Endothelial cell of umbilical vein (primary cell): ENCODE results near the gene COL28A1. TPM values are rescaled to one million over a fixed set of nuclear protein-coding genes. Genes with fewer than 3 reads are reported as not detected.

ENCODE experiments used
- BruUV-seq: library from RNA; stranded (reverse); fragments of 400-500 nt; replicated peaks from 2 replicates; lab custom pipeline; 2021; lab: Mats Ljungman, UMichigan
- CTCF ChIA-PET: fragments of 300-600, 350-600 bp; sonication (Branson Sonifier 250); formaldehyde crosslinking; loops from one replicate; lab custom pipeline; 2021; ENCODE audit warnings: antibody characterized with exemption, inconsistent platforms; lab: Charles Lee
- POLR2A ChIA-PET: fragments of 300-600, 350-600 bp; sonication (Branson Sonifier 250); formaldehyde crosslinking; loops from one replicate; lab custom pipeline; 2021; ENCODE audit warnings: antibody characterized with exemption, inconsistent platforms; lab: Charles Lee
- DNase-seq: peaks from one replicate; pipeline ENCODE4 v3.0.0-alpha.2; 2011; ENCODE audit warnings: low read depth, low spot score
- FAIRE-seq: peaks from 2 replicates; lab custom pipeline; 2011; peaks lifted over from hg19 to GRCh38; lab: Jason Lieb, UNC
- H2AFZ ChIP-seq: 2 replicates; pipeline ENCODE4 v1.6.0; 2012; ENCODE audit warnings: low read depth, low read length, control low read depth, inconsistent platforms
- H3K27ac ChIP-seq: 2 replicates; pipeline ENCODE4 v1.5.1; 2011; ENCODE audit warnings: low read depth, mild to moderate bottlenecking, control low read depth, low read length, moderate library complexity; ENCODE audit not compliant: insufficient read depth
- H3K27me3 ChIP-seq, 2 experiments: 2 replicates each; pipeline versions ENCODE4 v1.6.0 to v1.6.1; 2011; ENCODE audit warnings: low read length in 2 of 2, mixed read lengths in 1 of 2; ENCODE audit not compliant: control insufficient read depth in 2 of 2, insufficient read depth in 2 of 2
- H3K36me3 ChIP-seq, 2 experiments: 2 replicates in 1 of 2; 3 replicates in 1 of 2; pipeline ENCODE4 v1.5.1; 2011; ENCODE audit warnings: low read length in 2 of 2, mild to moderate bottlenecking in 1 of 2, moderate library complexity in 1 of 2; ENCODE audit not compliant: control insufficient read depth in 2 of 2, insufficient read depth in 2 of 2; ENCODE audit errors: extremely low read depth in 1 of 2
- H3K4me1 ChIP-seq: 3 replicates; pipeline ENCODE4 v1.5.1; 2011; ENCODE audit warnings: mild to moderate bottlenecking, low read length; ENCODE audit not compliant: control insufficient read depth, insufficient read depth; ENCODE audit errors: extremely low read depth
- H3K4me2 ChIP-seq: 2 replicates; pipeline ENCODE4 v1.6.1; 2011; ENCODE audit warnings: low read length, control low read depth, mixed read lengths; ENCODE audit not compliant: insufficient read depth
- H3K4me3 ChIP-seq, 3 experiments: fragments of 200-600 bp in 1 of 3; sonication (generic), shearing (Covaris generic) in 1 of 3; replicated peaks in 1 of 3; 2 replicates each; pipeline ENCODE4 v1.5.1; 2011 to 2016; ENCODE audit warnings: control low read depth in 3 of 3, low read length in 3 of 3, mild to moderate bottlenecking in 2 of 3, inconsistent platforms in 1 of 3, low read depth in 1 of 3, moderate library complexity in 1 of 3; ENCODE audit not compliant: insufficient read depth in 1 of 3
- H3K79me2 ChIP-seq: 2 replicates; pipeline ENCODE4 v1.6.0; 2012; ENCODE audit warnings: low read length, inconsistent platforms; ENCODE audit not compliant: control insufficient read depth, insufficient read depth
- H3K9ac ChIP-seq: replicated peaks from 2 replicates; pipeline ENCODE3; 2011; ENCODE audit warnings: low read length, control low read depth; ENCODE audit not compliant: insufficient read depth; ENCODE audit errors: extremely low read depth
- H3K9me1 ChIP-seq: replicated peaks from 3 replicates; pipeline ENCODE4 v1.6.0; 2011; ENCODE audit warnings: mild to moderate bottlenecking, low read length; ENCODE audit not compliant: control insufficient read depth, insufficient read depth; ENCODE audit errors: extremely low read depth
- H3K9me3 ChIP-seq: replicated peaks from 2 replicates; pipeline ENCODE4 v1.5.1; 2012; ENCODE audit warnings: low read length, inconsistent platforms; ENCODE audit not compliant: control insufficient read depth, insufficient read depth
- H4K20me1 ChIP-seq: replicated peaks from 2 replicates; pipeline ENCODE3; 2011; ENCODE audit warnings: mild to moderate bottlenecking, low read length; ENCODE audit not compliant: control insufficient read depth, insufficient read depth; ENCODE audit errors: extremely low read depth
- CTCF ChIP-seq, 2 donors: IDR thresholded peaks; 1 replicate in 1 of 2; 2 replicates in 1 of 2; pipeline ENCODE4 v1.5.1; 2011; ENCODE audit warnings: low read length in 2 of 2, mild to moderate bottlenecking in 2 of 2, moderate library complexity in 2 of 2, control low read depth in 1 of 2, inconsistent platforms in 1 of 2, low read depth in 1 of 2; ENCODE audit not compliant: insufficient read depth in 1 of 2; ENCODE audit errors: extremely low read depth in 1 of 2
- EZH2 ChIP-seq: IDR thresholded peaks from 2 replicates; pipeline ENCODE4 v1.6.1; 2012; ENCODE audit warnings: borderline replicate concordance, low read depth, mild to moderate bottlenecking, moderate library complexity, low read length, inconsistent platforms; ENCODE audit not compliant: severe bottlenecking
- FOS ChIP-seq: IDR thresholded peaks from 2 replicates; pipeline ENCODE4 v1.6.1; 2011; ENCODE audit warnings: mild to moderate bottlenecking, low read length, moderate library complexity, borderline replicate concordance; ENCODE audit not compliant: insufficient read depth
- GATA2 ChIP-seq: IDR thresholded peaks from 2 replicates; pipeline ENCODE4 v1.7.0; 2011; ENCODE audit warnings: low read depth, mild to moderate bottlenecking, moderate library complexity, mixed read lengths, low read length; ENCODE audit not compliant: insufficient read length, insufficient read depth
- JUN ChIP-seq: IDR thresholded peaks from 2 replicates; pipeline ENCODE4 v1.6.1; 2011; ENCODE audit warnings: borderline replicate concordance, low read depth; ENCODE audit not compliant: insufficient read length, insufficient read depth
- MAX ChIP-seq: IDR thresholded peaks from 2 replicates; pipeline ENCODE4 v1.6.1; 2011; ENCODE audit not compliant: insufficient read depth, insufficient read length
- MYC ChIP-seq: IDR thresholded peaks from one replicate; pipeline ENCODE4 v1.6.1; 2011; ENCODE audit warnings: mild to moderate bottlenecking, low read depth, low read length
- POLR2A ChIP-seq: IDR thresholded peaks from 2 replicates; pipeline ENCODE4 v1.6.1; 2012; ENCODE audit warnings: low read depth, mild to moderate bottlenecking, control low read depth, low read length
- POLR2AphosphoS5 ChIP-seq: IDR thresholded peaks from 2 replicates; pipeline ENCODE4 v1.6.1; 2012; ENCODE audit warnings: low read depth, mild to moderate bottlenecking, control low read depth, low read length, moderate library complexity; ENCODE audit not compliant: insufficient read depth
- dilution Hi-C: fragments of 300-500 bp; cut with MboI; formaldehyde crosslinking; loops from one replicate; pipeline ENCODE4 v1.15.0; 2019; ENCODE audit warnings: low sequenced_read_pairs; ENCODE audit not compliant: extremely low pct_ligation_motif_present
- intact Hi-C: fragments of 100-400 bp; cut with micrococcal nuclease; formaldehyde crosslinking; loops from one replicate; pipeline ENCODE4 v1.10.0; 2022
- polyA plus RNA-seq, 4 experiments: library from polyadenylated mRNA; depleted of rRNA in 3 of 4; stranded (reverse) in 3 of 4; unstranded in 1 of 4; fragments of >200 nt; gene quantifications; 2 replicates each; pipeline versions ENCODE4 v1.2.1 to v1.2.3, GENCODE V29; 2011 to 2012; ENCODE audit warnings: missing spikeins in 1 of 4
- total RNA-seq: library from RNA; stranded (reverse); gene quantifications from 2 replicates; pipeline ENCODE4 v1.2.3, GENCODE V29; 2021

Gene COL28A1
- total and polyA plus RNA-seq, 2 donors (not counting 3 experiments of a cell fraction or from before 2014, with no cell fraction given) = not detected

GRCh38 chr7:7321681-7322080, 214.0 kb downstream of the COL28A1 start:
- Histone ChIP-seq H3K4me1 (no peaks in the 10 kb centered on the region), H3K4me3 (no peak overlapping the region), H3K79me2 (no peaks in the 10 kb centered on the region), H3K36me3 (no peaks in the 10 kb centered on the region), H3K27me3 (no peaks in the 10 kb centered on the region), H3K9me1 (no peaks in the 10 kb centered on the region), H4K20me1 (no peaks in the 10 kb centered on the region), H3K9me3 (no peaks in the 10 kb centered on the region), H3K27ac (no peak overlapping the region), H3K4me2 (no peak overlapping the region), H3K9ac (no peak overlapping the region), H2AFZ (no peak overlapping the region)
- BruUV-seq = no TSS peak
- dilution Hi-C loops = no loop called here
- intact Hi-C loops = no loop called here
- ChIA-PET POLR2A (no interaction called here), CTCF (interaction anchor here (0.7 kb wide), 1 partner anchor 667 kb away, joined by 3 read pairs; no protein-coding TSS in a partner anchor)
- no peak for FAIRE-seq
- no peak for DNase-seq
- TF ChIP-seq EZH2 (no peak), CTCF (IDR thresholded peaks at IDR 0.05; ENCODE audit: extremely low read depth in 1 of 2, insufficient read depth in 1 of 2, low read depth in 1 of 2, low read length in 2 of 2) (no peak), JUN (no peak), POLR2A (no peak), GATA2 (no peak), POLR2AphosphoS5 (no peak), MYC (no peak), FOS (no peak), MAX (no peak)
